ES-I3 (cell line): ENCODE results near the gene PRMT5.
"Not testable (repeated sequence)": the region's sequence is repeated elsewhere in the genome, so short reads cannot be mapped to it uniquely, and the experiment has no call there.

ENCODE experiments used
- H3K36me3 ChIP-seq: 2 replicates; pipeline ENCODE4 v1.6.1; 2013; ENCODE audit warnings: mild to moderate bottlenecking, low read length, control low read depth, moderate library complexity; ENCODE audit not compliant: insufficient read depth
- H3K4me1 ChIP-seq: 2 replicates; pipeline ENCODE4 v1.6.1; 2013; ENCODE audit warnings: mild to moderate bottlenecking, control low read depth, low read length; ENCODE audit not compliant: insufficient read depth
- H3K9ac ChIP-seq: 2 replicates; pipeline ENCODE4 v1.6.1; 2013; ENCODE audit warnings: low read depth, mild to moderate bottlenecking, low read length, moderate library complexity
- H3K9me3 ChIP-seq: 2 replicates; pipeline ENCODE4 v1.6.1; 2013; ENCODE audit warnings: mild to moderate bottlenecking, low read length, moderate library complexity; ENCODE audit not compliant: control insufficient read depth, insufficient read depth

PRMT5 gene

DNA sequence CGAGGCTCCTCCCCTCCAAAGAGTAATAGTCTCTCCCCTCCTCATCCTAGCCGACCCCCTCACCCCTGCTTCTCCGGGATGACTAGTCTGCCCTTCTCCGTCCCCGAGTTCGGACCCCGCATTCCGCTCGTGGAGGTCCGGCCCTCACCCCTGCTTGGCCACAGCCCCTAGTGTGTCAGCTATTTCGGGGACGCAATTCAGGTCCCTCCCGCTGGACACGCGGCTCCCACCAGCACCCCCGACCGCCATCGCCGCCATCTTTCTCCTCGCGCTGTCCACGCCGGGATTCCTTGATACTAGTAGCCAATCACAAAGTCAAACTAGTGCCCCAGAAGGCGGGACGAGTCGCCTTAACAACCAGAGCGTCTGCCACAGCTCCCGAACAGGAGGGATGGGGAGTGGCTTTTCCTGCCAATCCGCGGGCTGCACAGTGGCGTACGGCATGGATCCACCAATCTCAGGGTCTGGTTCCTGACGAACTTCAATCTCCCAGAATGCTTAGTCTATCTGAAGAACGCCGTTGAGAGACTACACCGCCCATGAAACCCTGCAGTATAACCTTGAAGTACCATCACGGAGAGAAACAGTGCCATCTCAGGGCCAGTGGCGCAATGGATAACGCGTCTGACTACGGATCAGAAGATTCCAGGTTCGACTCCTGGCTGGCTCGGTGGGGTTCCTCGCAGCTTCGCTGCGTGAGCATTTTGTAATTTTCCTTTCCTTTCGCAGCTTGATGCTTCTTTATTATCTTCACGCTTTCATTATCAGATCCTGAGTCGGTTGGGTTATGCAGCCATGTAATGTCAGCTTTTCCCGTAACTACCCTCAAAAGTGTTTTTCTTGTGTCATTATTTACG is at the start of gene PRMT5:
Gene PRMT5, minus strand, starts transcription at position 273 of the 857 bp plus-strand sequence. Its CDS starts 15 bp downstream, at position 258.
- H3K9ac ChIP-seq = peak within 1 kb of the TSS; percentile 83
- H3K9me3 ChIP-seq = no peaks in the 10 kb centered on the region
- peaks cover 20% of the 10 kb centered on the region for H3K36me3 ChIP-seq
- H3K4me1 ChIP-seq = peaks cover 8% of the 10 kb centered on the region

DNA sequence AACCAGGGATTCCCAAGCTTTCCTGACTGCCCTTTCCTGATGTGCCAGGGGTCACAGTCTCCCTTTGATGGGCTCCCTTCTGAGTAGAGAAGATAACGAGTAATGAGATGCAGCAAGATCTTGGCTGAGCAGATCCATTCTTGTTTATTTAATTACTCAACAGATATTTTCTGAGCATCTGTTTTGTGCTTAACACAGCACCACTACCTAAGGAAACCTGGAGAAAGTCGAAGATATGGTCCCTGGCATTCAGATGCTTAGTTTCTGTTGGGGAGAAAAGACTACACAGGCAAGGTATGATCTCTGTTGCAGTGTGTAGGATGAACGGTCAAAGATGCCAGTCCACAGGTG is 49.3 kb upstream of the PRMT5 start:
- H3K36me3 ChIP-seq = peaks cover 3% of the 10 kb centered on the region; the same call in 1 of the 2 replicates
- no peak overlapping the region for H3K9ac ChIP-seq
- peaks cover 38% of the 10 kb centered on the region for H3K4me1 ChIP-seq
- no peaks in the 10 kb centered on the region for H3K9me3 ChIP-seq

DNA sequence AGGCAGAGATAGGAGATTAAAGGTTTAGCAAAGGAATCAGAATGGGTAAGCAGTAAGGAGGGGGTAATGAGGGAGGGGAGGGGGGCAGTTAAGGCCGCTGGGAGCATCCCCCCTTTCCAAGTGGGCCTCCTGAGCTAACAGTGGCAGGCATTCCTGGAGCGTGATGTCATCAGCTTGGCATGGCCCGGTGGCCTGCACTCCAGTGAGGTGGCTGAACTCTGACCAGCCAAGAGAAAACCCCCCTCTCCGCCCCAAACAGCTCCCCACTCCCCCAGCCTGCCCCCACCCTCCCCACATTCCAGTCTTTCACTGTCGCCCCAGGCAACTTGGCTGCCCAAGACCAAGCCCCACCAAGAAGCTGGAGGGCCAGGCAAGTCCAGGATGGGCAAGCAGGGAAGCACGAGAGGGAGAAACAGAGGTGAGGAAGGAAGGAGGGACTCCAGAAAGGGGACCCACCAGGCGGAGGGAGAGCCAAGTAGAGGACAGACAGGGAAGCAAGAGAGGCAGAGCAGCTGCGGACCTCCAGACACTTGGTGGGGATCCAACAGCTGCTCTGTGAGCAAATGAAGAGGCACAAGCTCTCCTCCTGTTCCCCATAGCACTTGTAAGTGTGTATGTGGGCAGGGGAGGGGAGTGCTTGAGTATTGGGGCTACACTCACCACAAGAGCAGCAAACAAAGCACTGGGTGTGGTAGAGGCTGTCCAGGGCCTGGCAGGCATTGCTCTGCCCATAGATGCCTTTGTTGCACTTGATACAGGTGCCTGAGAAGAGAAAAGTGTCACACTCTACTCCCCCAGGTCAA is 48.7 kb upstream of the PRMT5 start:
- H3K9ac ChIP-seq = 0 out of 2 replicates have a peak overlapping the region, but pooled peaks have one; percentile 4
- no peaks in the 10 kb centered on the region for H3K9me3 ChIP-seq
- H3K4me1 ChIP-seq = peaks cover 38% of the 10 kb centered on the region
- H3K36me3 ChIP-seq = peaks cover 4% of the 10 kb centered on the region

DNA sequence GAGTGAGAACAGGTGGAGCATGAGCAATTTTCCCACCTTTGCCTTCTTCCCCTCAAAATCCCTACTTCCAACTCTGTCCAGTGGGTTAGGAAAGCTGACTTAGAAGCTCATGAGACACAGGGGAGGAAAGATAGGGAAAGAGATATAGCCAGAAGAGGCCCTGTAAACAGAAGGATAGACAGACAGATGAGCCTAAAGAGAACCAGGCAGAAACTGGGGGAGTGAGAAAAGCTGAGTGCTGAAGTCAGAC is 48.2 kb upstream of the PRMT5 start:
- Histone ChIP-seq H3K4me1 (peaks cover 38% of the 10 kb centered on the region), H3K9me3 (no peaks in the 10 kb centered on the region), H3K36me3 (peaks cover 9% of the 10 kb centered on the region), H3K9ac (peak overlapping the region; percentile 4; the same call in 1 of the 2 replicates)

DNA sequence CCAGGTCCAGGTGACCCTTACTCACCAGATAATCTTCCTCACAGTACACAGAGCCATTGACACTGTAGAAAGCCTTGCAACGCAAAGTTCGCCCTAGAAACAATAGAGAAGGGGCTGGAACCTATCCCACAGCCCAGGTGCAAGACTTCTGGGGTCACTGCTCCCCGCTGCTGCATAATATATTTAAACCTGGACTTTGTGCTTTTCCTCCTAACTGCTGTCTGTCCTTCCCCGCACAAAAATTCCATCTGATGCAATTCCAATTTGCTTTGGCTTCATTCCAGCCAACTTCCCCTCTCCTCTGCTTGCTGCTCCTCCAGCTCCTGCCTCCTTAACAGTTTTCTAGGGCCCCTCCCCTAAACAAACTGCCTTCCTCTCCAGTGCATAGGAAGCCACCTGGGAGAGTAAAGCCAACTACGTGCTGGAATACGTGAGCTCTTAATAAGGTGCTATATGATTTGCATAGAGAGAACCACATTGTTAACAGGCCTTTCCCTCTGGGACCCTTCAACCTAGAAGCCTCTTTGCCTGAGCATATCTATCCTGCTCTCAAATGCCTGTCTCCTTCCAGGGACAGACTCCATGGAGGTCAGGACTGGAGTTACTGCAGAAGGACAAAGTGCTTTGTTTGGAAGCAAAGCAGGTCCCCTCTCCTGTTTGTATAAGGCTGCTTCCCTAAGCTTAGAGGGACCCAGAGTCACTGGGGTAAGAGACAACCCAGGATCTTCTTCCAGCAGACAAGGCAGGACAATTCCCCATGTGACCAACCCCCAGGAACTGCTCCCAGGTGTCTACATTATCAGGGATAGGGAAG is 47.7 kb upstream of the PRMT5 start:
- Histone ChIP-seq H3K9ac (peak overlapping the region; percentile 21; the same call in 1 of the 2 replicates), H3K36me3 (peaks cover 11% of the 10 kb centered on the region), H3K4me1 (peaks cover 38% of the 10 kb centered on the region), H3K9me3 (no peaks in the 10 kb centered on the region)

DNA sequence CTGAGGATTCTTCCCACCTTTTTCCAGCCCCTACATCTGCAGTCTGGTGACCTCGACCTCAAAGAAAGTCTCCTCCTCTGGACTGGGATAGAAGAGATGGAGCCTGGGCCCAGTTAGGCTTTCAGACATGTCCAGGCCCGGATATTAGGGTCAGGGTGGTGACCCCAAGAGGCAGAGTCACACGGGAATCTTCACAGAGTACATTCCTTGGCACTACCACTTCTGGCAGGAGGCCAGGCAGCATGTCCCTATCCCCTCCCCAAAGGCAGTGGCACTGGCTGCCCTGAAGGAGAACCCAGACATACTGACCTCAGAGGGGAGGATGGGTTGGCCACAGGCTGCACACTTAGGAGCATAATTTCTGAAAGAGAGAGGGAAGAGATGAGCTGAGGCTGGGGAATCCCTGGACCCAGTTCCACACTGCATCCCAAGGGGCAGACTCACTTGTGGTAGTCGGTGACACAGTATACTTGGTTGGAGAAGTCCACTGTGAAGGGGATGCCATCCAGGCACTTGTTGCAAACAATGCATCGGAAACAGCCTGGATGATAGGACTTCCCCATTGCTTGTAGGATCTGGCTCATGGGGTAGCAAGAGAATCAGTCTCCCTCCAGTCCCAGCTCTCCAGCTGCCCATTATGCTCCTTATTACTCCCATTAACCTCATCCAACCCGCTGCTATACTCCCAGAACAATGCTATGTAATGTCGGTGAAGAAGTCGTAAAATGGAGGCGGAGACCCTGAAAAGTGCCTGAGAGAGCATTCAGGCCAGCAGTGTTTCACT is 45.5 kb upstream of the PRMT5 start:
- Histone ChIP-seq H3K9ac (no peak overlapping the region), H3K36me3 (peaks cover 8% of the 10 kb centered on the region), H3K4me1 (peaks cover 34% of the 10 kb centered on the region), H3K9me3 (no peaks in the 10 kb centered on the region)

DNA sequence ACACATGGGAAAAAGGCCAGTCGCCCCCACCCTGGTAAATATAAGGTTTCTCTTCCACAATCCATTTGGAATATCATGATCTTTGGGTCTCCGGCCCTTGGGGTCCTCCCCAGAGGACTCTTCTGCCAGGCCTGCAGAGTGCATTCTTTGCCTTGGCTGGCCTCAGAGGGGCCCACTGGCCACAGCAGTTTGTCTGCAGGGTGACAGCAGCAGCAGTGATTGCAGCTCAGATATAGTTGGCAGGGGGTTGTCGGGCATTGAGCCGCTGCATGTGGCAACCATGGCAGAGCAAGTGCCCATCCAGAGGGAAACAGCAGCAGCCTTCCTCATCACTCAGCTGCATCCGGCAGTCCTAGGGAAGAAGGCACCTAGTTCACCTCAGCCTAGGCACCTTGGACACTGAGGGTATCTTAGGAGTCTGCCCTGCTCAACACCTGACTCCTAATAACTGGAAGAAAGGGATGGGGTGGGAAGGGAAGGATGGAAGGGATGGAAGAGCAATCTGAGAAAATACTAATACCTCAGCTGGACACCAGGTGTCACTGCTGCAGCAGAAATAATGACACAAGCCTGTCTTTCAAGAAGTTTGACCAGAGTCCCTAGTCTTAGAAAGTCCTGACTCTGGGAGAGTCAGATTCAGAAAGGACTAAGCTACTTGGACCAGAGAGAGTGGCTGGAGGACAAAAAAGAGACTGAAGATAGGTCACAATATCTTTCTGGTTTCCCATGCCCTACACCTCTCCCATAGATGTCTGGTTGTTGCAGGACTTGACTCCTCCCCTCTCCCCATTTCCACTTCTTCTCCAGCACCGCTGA is 44.2 kb upstream of the PRMT5 start:
- Histone ChIP-seq H3K4me1 (peaks cover 21% of the 10 kb centered on the region), H3K9ac (no peak overlapping the region)

DNA sequence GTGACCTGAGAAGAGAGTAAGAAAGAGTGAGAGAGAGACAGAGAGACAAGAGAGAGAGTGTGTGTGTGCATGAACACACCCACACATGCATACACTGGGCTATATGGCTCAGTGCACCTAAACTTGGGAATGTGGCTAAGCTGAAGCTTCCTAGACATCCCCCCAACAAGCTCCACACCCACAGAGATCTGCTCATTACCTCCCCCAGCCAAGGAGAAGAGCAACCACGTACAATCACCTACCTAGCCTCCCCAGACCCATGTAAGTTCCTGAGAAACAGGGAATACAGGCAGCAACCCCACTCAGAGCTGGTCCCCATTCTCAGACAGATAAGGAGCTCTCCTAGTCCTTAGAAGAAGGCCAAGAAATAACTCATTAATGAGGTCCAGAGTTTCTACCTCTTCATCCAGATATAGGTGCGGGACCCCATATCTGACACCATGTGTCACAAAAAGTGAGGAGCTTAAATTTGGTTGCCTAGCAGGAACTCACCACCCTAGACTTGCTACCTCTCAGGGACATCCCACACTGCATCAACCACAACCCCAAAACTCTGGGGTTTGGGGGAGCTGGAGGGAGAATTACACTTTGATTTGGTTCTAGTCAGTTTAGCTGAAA is 43.2 kb upstream of the PRMT5 start:
- Histone ChIP-seq H3K36me3 (peaks cover 8% of the 10 kb centered on the region), H3K9me3 (no peaks in the 10 kb centered on the region), H3K9ac (no peak overlapping the region), H3K4me1 (peaks cover 14% of the 10 kb centered on the region)

More for the DNA sequence above, 44.2 kb upstream of the PRMT5 start:
- H3K9me3 ChIP-seq = no peaks in the 10 kb centered on the region
- peaks cover 8% of the 10 kb centered on the region for H3K36me3 ChIP-seq

DNA sequence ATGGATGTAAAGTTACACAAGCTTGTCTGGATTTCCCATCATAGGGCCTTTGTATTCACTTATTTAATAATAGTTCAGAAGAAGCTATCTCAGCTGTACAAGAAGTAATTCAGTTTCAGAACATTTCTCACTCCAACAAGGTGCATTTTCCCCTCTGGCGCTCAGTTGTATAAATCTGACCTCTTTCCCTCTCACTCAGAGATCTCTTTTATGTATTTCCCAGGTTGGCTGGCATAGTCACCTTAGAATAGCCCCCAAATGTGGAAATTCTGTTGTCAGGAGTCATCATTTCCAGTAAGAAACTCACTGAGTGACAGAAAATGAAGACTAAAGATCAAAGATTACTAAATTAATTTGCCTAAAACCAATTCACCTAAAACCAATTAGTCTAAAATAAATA is 42.0 kb upstream of the PRMT5 start:
- Histone ChIP-seq H3K36me3 (peaks cover 8% of the 10 kb centered on the region), H3K4me1 (peaks cover 2% of the 10 kb centered on the region)

DNA sequence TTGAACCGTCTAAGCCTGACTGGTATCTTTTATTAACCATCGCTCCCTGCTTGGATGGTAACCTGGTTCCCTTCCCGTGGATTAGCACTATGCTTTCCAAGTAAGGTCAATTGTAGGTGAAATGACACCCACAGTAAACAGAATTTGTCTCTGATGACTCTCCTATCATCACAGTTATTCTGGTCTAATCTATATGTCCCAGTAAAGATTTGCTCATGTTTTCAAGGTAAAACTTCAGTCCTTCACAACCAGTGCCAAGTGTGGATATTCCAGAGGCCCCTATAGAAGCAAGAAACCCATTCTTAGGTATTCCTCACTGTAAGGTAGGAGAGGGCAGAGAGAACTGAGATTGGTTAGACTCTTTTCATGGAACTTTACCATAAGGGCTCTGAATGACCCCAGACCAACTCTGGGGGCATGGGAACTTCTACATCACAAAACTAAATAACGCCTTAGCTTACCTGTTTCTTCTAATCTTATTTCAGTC is 37.6 kb upstream of the PRMT5 start:
- H3K36me3 ChIP-seq = no peaks in the 10 kb centered on the region
- no peaks in the 10 kb centered on the region for H3K9me3 ChIP-seq
- no peak overlapping the region for H3K9ac ChIP-seq
- H3K4me1 ChIP-seq = no peaks in the 10 kb centered on the region

More for the DNA sequence above, 42.0 kb upstream of the PRMT5 start:
- Histone ChIP-seq H3K9ac (no peak overlapping the region), H3K9me3 (no peaks in the 10 kb centered on the region)

DNA sequence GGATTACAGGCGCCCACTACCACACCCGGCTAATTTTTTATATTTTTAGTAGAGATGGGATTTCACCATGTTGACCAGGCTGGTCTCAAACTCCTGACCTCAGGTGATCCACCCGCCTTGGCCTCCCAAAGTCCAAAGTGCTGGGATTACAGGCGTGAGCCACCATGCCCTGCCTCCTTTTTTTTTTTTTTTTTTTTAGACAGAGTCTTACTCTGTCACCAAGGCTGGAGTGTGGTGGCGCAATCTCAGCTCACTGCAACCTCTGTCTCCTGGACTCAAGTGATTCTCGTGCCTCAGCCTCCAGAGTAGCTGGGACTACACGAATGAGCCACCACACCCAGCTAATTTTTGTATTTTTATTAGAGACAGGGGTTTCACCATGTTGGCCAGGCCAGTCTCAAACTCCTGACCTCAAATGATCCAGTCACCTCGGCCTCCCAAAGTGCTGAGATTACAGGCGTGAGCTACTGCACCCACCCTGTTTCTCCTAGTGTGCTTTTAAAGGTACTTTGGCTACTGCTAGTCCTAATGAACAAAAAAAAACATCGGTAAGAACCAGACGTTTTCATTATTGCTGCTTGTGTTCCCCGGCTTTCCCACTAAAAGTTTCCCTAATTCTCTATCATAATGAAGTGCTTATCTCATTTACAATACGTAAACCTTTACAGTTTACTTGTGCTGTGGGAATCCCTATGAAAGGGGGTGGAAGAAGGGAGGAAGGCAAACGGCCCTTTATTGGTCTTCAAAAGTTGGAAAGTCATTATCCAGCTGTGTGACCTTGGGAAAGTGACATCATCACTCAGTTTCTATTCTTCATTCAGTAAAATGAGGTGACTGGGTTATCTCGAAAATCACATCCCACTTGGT is 37.0 kb upstream of the PRMT5 start:
- H3K36me3 ChIP-seq, H3K4me1 ChIP-seq, H3K9me3 ChIP-seq, H3K9ac ChIP-seq: not testable (repeated sequence)

DNA sequence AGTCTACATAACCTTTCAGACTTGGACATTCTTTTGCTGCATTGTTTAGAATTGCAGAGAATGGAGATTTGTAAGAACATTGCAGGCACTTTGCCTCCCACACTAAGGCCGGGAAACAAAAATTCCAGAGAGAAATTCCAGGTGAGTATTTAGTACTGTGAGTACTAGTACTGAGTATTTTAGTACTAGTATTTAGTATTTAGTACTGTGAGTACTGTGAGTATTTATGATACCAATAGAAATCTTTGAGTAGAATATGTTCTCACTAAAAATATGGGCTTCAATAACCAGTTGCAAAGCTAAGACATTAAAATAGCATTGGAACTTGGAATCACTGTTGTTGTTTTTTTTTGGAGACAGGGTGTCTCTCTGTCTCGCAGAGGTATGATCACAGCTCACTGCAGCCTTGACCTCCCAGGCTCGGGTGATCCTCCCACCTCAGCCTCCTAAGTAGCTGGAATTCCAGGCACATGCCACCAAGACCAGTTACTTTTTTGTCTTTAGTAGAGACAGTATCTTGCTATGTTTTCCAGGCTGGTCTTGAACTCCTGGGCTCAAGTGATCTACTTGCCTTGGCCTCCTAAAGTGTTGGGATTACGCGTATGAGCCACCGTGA is 33.0 kb upstream of the PRMT5 start:
- Histone ChIP-seq H3K9ac (no peak overlapping the region), H3K36me3 (no peaks in the 10 kb centered on the region), H3K9me3 (no peaks in the 10 kb centered on the region), H3K4me1 (no peaks in the 10 kb centered on the region)
